Smooth muscle cell (in vitro differentiated cells): ENCODE results near the gene ETV2. TPM values are rescaled to one million over a fixed set of nuclear protein-coding genes. Genes with fewer than 3 reads are reported as not detected.

Experiments used
- DNase-seq: peaks from one replicate; lab custom pipeline; 2025; ENCODE audit not compliant: unreplicated experiment; lab: John Stamatoyannopoulos, UW
- H2AFZ ChIP-seq: fragments of 200-600 bp; sonication (generic); 2 replicates; pipeline ENCODE4 v1.6.0; 2016; ENCODE audit warnings: antibody characterized with exemption, low read depth, mild to moderate bottlenecking
- H3F3A ChIP-seq: fragments of 200-600 bp; sonication (generic); 2 replicates; pipeline ENCODE4 v1.6.0; 2017; ENCODE audit warnings: antibody characterized with exemption, low read depth
- H3K27ac ChIP-seq: fragments of 200-600 bp; sonication (generic); 2 replicates; pipeline ENCODE4 v1.5.1; 2016; ENCODE audit warnings: low read depth, mild to moderate bottlenecking
- H3K27me3 ChIP-seq: fragments of 200-600 bp; sonication (generic); 2 replicates; pipeline ENCODE4 v1.6.1; 2016; ENCODE audit warnings: low read depth, mild to moderate bottlenecking
- H3K36me3 ChIP-seq: fragments of 200-600 bp; sonication (generic); 2 replicates; pipeline ENCODE4 v1.5.1; 2016; ENCODE audit warnings: low read depth
- H3K4me1 ChIP-seq: fragments of 200-600 bp; sonication (generic); 2 replicates; pipeline ENCODE4 v1.5.1; 2016; ENCODE audit warnings: low read depth
- H3K4me2 ChIP-seq: fragments of 200-600 bp; sonication (generic); 2 replicates; pipeline ENCODE4 v1.6.0; 2016; ENCODE audit warnings: mild to moderate bottlenecking
- H3K4me3 ChIP-seq: fragments of 200-600 bp; sonication (generic); 2 replicates; pipeline ENCODE4 v1.5.1; 2016; ENCODE audit warnings: mild to moderate bottlenecking
- H3K79me2 ChIP-seq: fragments of 200-600 bp; sonication (generic); 2 replicates; pipeline ENCODE4 v1.6.0; 2016; ENCODE audit warnings: low read depth, mild to moderate bottlenecking
- H3K9ac ChIP-seq: fragments of 200-600 bp; sonication (generic); 2 replicates; pipeline ENCODE4 v1.6.0; 2016; ENCODE audit warnings: low read depth
- H3K9me3 ChIP-seq: fragments of 200-600 bp; sonication (generic); replicated peaks from 2 replicates; pipeline ENCODE4 v1.5.1; 2016; ENCODE audit warnings: low read depth
- H4K20me1 ChIP-seq: fragments of 200-600 bp; sonication (generic); 2 replicates; pipeline ENCODE4 v1.6.0; 2016; ENCODE audit warnings: low read depth
- CTCF ChIP-seq: fragments of 200-600 bp; sonication (generic); IDR thresholded peaks from 2 replicates; pipeline ENCODE4 v1.5.1; 2017; ENCODE audit warnings: borderline replicate concordance, mild to moderate bottlenecking, antibody characterized with exemption; ENCODE audit not compliant: insufficient read depth, poor library complexity, severe bottlenecking
- WGBS: methylation state at CpG from one replicate; pipeline ENCODE4 v1.1.7; 2016; ENCODE audit warnings: low lambda C conversion rate; 5-methylcytosine and 5-hydroxymethylcytosine counted together
- polyA plus RNA-seq: library from polyadenylated mRNA; unstranded; fragments of >200 nt; fragmentation: Nextera tagmentation; extraction: Ambion mirVana; gene quantifications from 2 replicates; pipeline ENCODE4 v1.2.1, GENCODE V29; 2016
- total RNA-seq: library from RNA; depleted of rRNA; stranded (reverse); fragments of >200 nt; gene quantifications from 2 replicates; pipeline ENCODE4 v1.2.3, GENCODE V29; 2014

ETV2 gene
- total and polyA plus RNA-seq, 2 experiments from 2014 or later, result 2.9 TPM; not detected in 1

- Histone ChIP-seq H3F3A (no peaks in the 10 kb centered on the region), H3K79me2 (peaks cover 19% of the 10 kb centered on the region), H3K27me3 (no peaks in the 10 kb centered on the region), H4K20me1 (no peaks in the 10 kb centered on the region), H3K27ac (no peak overlapping the region), H3K36me3 (no peaks in the 10 kb centered on the region), H3K9me3 (no peaks in the 10 kb centered on the region), H3K9ac (no peak overlapping the region), H3K4me3 (no peak overlapping the region), H3K4me1 (peaks cover 8% of the 10 kb centered on the region), H2AFZ (no peak overlapping the region), H3K4me2 (no peak overlapping the region)
- no peak for DNase-seq
- TF ChIP-seq CTCF, result no peak
- WGBS, result 96% methylated on average over 23 of the region's 29 CpGs
Observed at GRCh38 chr19:35633727-35634440, 7.7 kb upstream of the ETV2 start.

- Histone ChIP-seq H3K4me2 (no peak overlapping the region), H3K4me3 (no peak overlapping the region), H3K79me2 (peaks cover 3% of the 10 kb centered on the region), H3F3A (peaks cover 9% of the 10 kb centered on the region), H3K4me1 (peaks cover 3% of the 10 kb centered on the region), H3K27ac (no peak overlapping the region), H3K36me3 (no peaks in the 10 kb centered on the region), H4K20me1 (no peaks in the 10 kb centered on the region), H3K9me3 (no peaks in the 10 kb centered on the region), H2AFZ (no peak overlapping the region), H3K27me3 (no peaks in the 10 kb centered on the region), H3K9ac (no peak overlapping the region)
- TF ChIP-seq CTCF, result no peak
- WGBS, result 96% methylated on average over 3 of the region's 3 CpGs
- DNase-seq, result no peak
Observed at GRCh38 chr19:35636651-35637050, 4.9 kb upstream of the ETV2 start.

GRCh38 chr19:35637165-35637564, 4.4 kb upstream of the ETV2 start:
- Histone ChIP-seq H3K9ac (no peak overlapping the region), H3K4me2 (no peak overlapping the region), H4K20me1 (no peaks in the 10 kb centered on the region), H3K36me3 (no peaks in the 10 kb centered on the region), H3F3A (peaks cover 9% of the 10 kb centered on the region), H3K79me2 (no peaks in the 10 kb centered on the region), H2AFZ (no peak overlapping the region), H3K4me1 (peaks cover 7% of the 10 kb centered on the region), H3K9me3 (no peaks in the 10 kb centered on the region), H3K4me3 (no peak overlapping the region), H3K27ac (no peak overlapping the region), H3K27me3 (no peaks in the 10 kb centered on the region)
- DNase-seq, result no peak
- 96% methylated on average over 25 of the region's 25 CpGs for WGBS
- no peak for TF ChIP-seq CTCF

GRCh38 chr19:35639321-35639639, 2.3 kb upstream of the ETV2 start:
- H2AFZ ChIP-seq, result no peak overlapping the region
- H4K20me1 ChIP-seq, result no peaks in the 10 kb centered on the region
- 74% methylated on average over 6 of the region's 6 CpGs for WGBS
- H3K36me3 ChIP-seq, result no peaks in the 10 kb centered on the region
- H3K4me2 ChIP-seq, result no peak overlapping the region
- no peak overlapping the region for H3K4me3 ChIP-seq
- H3F3A ChIP-seq, result peaks cover 9% of the 10 kb centered on the region
- H3K9me3 ChIP-seq, result no peaks in the 10 kb centered on the region
- no peaks in the 10 kb centered on the region for H3K79me2 ChIP-seq
- H3K27me3 ChIP-seq, result no peaks in the 10 kb centered on the region
- TF ChIP-seq CTCF, result no peak
- H3K9ac ChIP-seq, result no peak overlapping the region
- H3K27ac ChIP-seq, result no peak overlapping the region
- no peak for DNase-seq
- peaks cover 13% of the 10 kb centered on the region for H3K4me1 ChIP-seq
